Activated CD4-positive, alpha-beta T cell treated with anti-CD3 and anti-CD28 coated beads, Interleukin-2, amount 50 U/mL, for 48 hours (primary cell): Measurements from ENCODE around the gene PLEKHD1.
"Not testable (repeated sequence)": the region's sequence is repeated elsewhere in the genome, so short reads cannot be mapped to it uniquely, and the experiment has no call there.

Source experiments
- DNase-seq, 2 experiments: peaks; one replicate each; pipeline ENCODE4 v3.0.0-alpha.2; 2020

The PLEKHD1 gene

GRCh38 chr14:69483765-69484443 lies 624 bp upstream of the PLEKHD1 start:
- DNase-seq, result no peak

GRCh38 chr14:69485315-69485660 lies 760 bp downstream of the PLEKHD1 start:
- DNase-seq, result no peak

- DNase-seq, result no peak
Observed at GRCh38 chr14:69485701-69486100, 1.2 kb downstream of the PLEKHD1 start.

GRCh38 chr14:69487226-69487625 lies 2.7 kb downstream of the PLEKHD1 start:
- DNase-seq, result no peak

- DNase-seq, result no peak
Observed at GRCh38 chr14:69487771-69488170, 3.2 kb downstream of the PLEKHD1 start.

GRCh38 chr14:69489495-69489894 lies 5.0 kb downstream of the PLEKHD1 start:
- no peak for DNase-seq

GRCh38 chr14:69490219-69490918 lies 5.8 kb downstream of the PLEKHD1 start:
- no peak for DNase-seq

GRCh38 chr14:69491193-69491592 lies 6.7 kb downstream of the PLEKHD1 start:
- DNase-seq, result no peak

GRCh38 chr14:69493038-69493437 lies 8.5 kb downstream of the PLEKHD1 start:
- no peak for DNase-seq

GRCh38 chr14:69493791-69494190 lies 9.3 kb downstream of the PLEKHD1 start:
- no peak for DNase-seq

- DNase-seq, result no peak
Observed at GRCh38 chr14:69495341-69495921, 10.9 kb downstream of the PLEKHD1 start.

GRCh38 chr14:69497866-69498265 lies 13.3 kb downstream of the PLEKHD1 start:
- DNase-seq, result not testable (repeated sequence)

- not testable (repeated sequence) for DNase-seq
Observed at GRCh38 chr14:69498286-69498685, 13.8 kb downstream of the PLEKHD1 start.

GRCh38 chr14:69499436-69499835 lies 14.9 kb downstream of the PLEKHD1 start:
- DNase-seq, result no peak

GRCh38 chr14:69500096-69500495 lies 15.6 kb downstream of the PLEKHD1 start:
- no peak for DNase-seq

GRCh38 chr14:69500736-69501135 lies 16.2 kb downstream of the PLEKHD1 start:
- DNase-seq, result no peak

GRCh38 chr14:69501423-69501838 lies 16.9 kb downstream of the PLEKHD1 start:
- DNase-seq, result no peak

- no peak for DNase-seq
Observed at GRCh38 chr14:69504775-69505174, 20.2 kb downstream of the PLEKHD1 start.

- no peak for DNase-seq
Observed at GRCh38 chr14:69505338-69506240, 21.1 kb downstream of the PLEKHD1 start.

GRCh38 chr14:69506241-69506595 lies 21.7 kb downstream of the PLEKHD1 start:
- DNase-seq, result no peak

GRCh38 chr14:69518289-69519101 lies 34.0 kb downstream of the PLEKHD1 start:
- DNase-seq, result no peak
